Measurements from ENCODE around the gene TEX54.
"Not testable (repeated sequence)": the region's sequence is repeated elsewhere in the genome, so short reads cannot be mapped to it uniquely, and the experiment has no call there.

The TEX54 gene

DNA sequence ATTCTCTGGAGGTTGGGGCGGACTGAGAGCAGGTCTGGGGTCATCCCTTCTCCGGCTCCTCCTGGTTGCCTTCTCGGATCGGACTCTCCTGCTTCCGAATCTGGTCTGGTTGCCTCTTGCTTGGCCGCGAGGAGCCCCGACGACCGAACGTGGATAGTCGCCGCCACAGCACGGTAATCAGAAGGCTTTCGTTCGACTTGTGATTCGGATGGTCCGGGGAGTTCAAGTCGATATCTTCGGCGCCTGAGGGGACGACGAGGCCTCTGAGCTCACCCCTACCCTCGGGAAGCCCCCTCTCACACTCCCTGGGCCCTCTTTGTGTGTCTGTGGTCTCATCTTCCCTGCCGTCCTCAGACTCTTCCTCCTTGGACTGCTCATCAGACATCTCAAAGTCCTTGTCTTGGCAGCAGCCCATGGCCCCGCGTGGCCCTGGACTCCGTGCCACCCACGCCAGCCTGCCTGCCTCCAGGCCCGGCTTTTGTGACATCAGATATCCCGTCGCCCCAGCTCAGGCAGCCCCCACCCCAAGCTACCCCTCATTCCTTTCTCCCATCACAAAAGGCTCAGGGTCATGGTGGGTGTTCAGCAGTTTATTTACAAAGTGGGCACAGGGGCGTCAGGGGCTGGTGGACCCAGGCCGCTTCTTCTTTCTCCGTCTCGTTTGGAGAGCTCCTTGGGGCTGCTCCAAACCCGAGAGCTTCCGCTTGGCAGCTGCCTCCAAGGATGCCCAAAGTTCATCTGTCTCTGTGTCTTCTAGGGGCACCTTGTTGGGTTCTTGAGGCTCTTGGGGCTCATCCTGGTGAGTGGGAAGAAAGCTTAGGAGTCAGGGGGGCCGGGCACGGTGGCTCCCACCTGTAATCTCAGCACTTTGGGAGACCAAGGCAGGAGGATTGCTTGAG is at the start of gene TEX54:
TEX54 (minus strand) TSS at position 506 of the 899 bp plus-strand sequence.
- DNase-seq (ENCODE audit: low read depth): no peak

DNA sequence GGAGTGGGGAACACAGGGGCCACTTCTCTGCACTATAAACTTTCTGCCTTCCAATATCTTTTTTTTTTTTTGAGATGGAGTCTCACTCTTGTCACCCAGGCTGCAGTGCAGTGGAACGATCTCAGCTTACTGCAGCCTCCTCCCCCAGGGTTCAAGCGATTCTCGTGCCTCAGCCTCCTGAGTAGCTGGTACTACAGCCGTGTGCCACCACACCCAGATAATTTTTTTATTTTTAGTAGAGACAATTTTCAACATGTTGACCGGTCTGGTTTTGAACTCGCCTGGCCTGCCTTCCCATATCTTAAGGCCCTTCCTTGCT is 49.7 kb upstream of the TEX54 start:
- DNase-seq (ENCODE audit: low read depth): no peak

DNA sequence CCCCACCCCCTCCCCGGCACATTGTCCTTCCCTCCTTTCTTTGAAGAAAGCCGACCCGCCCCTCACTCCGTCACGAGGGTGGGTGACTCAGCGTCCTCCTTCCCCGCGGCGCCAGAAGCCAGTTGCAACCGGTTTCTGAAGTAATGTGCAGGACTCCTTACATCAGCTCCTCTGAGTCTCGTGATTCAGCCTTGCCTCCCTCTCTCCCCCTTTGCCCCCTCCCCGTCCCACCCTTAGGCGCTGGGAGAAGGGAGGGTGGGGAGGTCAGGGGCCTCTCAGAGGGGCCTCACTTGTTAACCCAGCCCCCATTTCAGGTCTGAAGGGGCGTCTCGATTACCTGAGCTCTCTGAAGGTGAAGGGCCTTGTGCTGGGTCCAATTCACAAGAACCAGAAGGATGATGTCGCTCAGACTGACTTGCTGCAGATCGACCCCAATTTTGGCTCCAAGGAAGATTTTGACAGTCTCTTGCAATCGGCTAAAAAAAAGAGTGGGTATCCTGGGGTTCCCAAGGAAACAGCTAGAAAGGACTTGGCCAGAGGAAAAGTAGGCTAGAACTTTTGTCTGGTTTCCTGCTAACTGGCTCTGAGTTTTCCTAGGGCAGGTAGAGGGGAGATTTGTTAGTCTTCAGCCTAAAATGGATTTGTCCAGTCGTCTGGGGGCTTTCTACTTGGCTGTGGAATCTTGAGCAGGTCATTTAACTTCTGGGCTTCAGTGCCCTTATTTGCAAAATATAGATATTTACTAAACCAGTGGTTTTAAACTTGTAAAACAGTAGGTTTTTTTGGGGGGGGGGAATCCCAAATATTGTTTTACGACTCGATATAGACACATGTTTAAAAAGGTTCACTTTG is 49.2 kb upstream of the TEX54 start:
- peak; percentile 90 for DNase-seq (ENCODE audit: low read depth)

- DNase-seq (ENCODE audit: low read depth): peak; percentile 67
Measured at GRCh38 chr11:62880803-62881578, 48.4 kb upstream of the TEX54 start, which contains the start of gene SLC3A2. TSS of gene SLC3A2 (plus strand) at chr11:62880896. CDS start at chr11:62881024, 128 bp downstream.

GRCh38 chr11:62880231-62880802 is 47.7 kb upstream of the TEX54 start:
- no peak for DNase-seq (ENCODE audit: low read depth)

DNA sequence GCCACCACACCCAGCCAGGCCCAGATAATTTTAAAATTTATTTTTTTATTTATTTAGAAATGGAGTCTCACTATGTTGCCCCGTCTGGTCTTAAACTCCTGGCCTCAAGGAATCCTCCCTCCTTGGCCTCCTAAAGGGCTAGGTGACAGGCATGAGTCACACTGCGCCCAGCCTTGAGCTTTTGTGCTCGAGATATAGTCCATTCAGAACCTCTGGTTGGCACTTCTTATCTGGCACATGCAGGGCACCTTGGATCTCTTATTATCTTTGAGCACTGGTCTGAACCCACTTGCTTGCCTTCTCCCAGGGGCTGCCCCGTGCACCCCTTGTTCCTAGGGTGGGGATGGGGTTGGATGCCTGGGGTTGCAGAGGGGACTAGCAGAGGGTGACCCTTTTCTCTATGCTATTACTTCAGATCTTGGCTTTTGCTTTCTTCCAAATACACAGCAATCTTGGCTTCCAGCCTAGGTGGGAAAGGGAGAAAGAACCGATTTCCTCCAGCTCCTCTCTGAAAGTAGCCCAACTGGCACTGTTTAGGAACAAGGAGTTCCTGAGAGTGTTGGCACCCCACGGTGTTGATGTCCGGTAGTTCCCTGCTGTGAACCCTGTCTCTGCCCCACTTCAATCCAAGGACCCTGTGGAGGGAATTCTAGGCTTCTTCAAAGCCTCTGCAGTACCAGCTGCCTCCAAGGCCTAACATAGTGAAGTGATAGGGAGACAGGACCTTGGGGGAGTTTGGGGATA is 46.8 kb upstream of the TEX54 start:
- no peak for DNase-seq (ENCODE audit: low read depth)

DNA sequence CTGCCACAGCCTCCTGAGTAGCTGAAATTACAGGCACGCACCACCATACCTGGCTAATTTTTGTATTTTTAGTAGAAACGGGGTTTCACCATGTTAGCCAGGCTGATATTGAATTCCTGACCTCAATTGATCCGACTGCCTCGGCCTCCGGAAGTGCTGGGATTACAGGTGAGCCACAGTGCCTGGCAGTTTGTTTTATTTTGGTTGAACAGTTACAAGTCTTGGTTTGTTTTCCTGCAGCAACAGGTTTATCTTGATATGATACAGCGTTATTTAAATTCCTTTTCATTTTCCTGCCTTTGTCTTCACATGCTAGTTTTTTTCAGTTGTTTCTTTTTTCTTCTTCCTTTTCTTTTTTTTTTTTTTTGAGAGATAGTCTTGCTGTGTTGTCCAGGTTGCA is 44.1 kb upstream of the TEX54 start:
- no peak for DNase-seq (ENCODE audit: low read depth)

DNA sequence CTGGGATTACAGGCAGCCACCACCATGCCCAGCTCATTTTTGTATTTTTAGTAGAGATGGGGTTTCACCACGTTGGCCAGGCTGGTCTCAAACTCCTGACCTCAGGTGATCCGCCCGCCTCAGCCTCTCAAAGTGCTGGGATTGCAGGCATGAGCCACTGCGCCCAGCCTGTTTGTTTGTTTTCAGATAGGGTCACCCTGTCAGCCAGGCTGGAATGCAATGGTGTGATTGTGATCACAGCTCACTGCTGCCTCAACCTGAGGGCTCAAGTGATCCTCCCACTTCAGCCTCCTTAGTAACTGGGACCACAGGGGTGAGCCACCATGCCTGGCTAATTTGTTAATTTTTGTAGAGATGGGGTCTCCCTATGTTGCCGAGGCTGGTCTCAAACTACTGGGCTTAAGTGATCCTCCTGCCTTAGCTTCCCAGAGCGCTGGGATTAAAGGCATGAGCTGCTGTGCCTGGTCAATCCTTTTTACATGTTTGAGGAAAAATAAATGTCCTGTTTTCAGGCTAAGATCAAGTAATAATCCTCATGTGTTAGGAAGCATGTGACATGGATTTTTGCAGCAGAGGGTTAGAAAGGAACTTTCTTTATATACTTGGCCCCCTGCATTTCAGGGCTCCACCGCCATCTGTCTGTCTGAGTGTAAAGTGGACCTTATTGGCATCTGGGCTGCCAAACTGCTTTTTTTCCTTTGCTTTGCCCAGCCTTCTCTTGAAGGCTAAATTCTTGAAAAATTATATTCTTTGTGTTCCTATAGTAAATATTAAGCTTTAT is 43.2 kb upstream of the TEX54 start:
- no peak for DNase-seq (ENCODE audit: low read depth)

GRCh38 chr11:62874851-62875250 is 42.2 kb upstream of the TEX54 start:
- no peak for DNase-seq (ENCODE audit: low read depth)

DNA sequence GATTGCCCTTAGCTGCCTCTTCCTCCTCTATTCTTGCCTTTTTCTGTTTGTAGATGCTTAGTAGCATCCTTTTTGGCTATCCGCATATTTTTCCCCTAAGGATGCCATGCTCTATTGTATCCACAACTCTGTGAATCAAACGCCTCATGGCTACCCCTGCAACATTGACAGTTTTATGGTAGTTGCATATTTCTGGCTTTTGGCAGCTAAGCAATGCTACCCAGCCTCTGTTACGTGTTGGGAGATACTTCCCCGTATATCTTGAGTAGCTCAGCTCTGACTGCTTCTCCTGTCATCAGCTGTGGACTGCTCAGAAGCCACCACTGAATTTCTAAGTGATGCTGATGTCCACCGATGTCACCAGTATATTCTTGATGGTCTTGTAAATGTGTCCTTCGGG is 33.0 kb upstream of the TEX54 start:
- DNase-seq (ENCODE audit: low read depth): no peak

DNA sequence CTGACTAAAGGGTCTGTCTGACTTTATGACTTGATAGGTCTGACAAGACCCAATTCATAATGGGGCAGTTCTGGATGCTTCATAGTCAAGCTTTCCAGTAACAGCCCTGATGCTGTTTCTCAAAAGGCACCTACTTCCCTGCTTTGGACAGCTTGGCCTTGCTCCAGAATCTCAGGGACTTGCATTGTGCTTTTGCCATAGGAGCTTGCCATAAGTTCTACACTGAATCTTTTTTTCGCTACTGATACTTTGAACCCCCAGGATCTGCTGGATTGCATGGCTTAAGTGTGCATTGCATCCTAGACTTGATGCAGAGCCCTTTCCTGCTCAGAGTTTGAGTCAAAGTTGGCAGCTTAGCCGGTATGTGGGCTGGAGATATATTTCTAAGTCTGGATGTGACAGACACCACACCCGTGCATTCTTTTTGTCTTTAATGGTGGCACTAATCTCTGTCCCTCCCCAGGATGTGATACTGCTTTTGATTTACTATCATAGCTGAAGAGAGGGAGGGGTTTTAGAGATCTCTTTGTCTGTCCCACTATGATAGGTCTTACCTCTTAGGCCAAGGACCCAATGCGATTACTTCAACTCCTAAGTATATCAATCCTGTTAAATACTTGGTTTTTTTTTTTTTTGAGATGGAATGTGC is 31.2 kb upstream of the TEX54 start:
- no peak for DNase-seq (ENCODE audit: low read depth)

DNA sequence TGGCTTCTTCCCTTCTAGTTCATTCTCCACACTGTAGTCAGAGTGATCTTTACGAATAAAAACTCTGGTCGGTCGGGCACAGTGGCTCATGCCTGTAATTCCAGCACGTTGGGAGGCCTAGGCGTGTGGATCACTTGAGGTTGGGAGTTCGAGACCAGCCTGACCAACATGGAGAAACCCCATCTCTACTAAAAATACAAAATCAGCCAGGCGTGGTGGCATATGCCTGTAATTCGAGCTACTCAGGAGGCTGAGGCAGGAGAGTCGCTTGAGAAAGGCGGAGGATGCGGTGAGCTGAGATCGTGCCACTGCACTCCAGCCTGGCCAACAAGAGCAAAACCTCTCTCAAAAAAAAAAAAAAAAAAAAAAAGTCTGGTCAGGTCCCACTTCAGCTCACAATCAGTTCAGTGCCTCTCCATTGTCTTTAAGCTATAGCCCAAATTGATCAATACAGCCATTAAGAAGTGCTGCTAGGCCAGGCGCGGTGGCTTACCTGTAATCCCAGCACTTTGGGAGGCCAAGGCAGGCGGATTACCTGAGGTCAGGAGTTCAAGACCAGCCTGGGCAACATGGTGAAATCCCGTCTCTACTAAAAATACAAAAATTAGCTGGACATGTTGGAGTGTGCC is 29.0 kb upstream of the TEX54 start:
- not testable (repeated sequence) for DNase-seq (ENCODE audit: low read depth)

DNA sequence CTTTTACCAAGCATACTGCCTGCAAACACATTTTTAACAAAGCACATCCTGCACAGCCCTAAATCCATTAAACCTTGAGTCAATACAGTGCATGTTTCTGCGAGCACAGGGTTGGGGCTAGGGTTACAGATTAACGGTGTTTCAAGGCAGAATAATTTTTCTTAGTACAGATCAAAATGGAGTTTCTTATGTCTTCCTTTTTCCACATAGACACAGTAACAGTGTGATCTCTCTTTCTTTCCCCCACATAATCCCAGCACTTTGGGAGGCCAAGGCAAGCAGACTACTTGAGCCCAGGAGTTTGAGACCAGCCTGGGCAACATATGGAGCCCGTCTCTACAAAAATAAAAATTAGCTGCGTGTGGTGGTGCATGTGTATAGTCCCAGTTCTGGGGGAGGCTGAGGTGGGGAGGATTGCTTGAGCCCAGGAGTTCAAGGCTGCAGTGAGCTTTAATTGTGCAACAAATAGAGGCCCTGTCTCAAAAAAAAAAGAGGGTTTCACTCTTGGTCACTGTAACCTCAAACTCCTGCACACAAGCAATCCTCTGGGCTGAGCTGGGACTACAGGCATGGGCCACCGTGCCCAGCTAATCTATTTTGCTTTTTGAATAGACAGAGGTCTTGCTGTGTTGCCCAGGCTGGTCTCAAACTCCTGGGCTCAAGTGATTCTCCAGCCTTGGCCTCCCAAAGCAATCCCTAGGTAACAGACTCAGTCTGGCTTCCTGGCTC is 28.4 kb upstream of the TEX54 start:
- no peak for DNase-seq (ENCODE audit: low read depth)

DNA sequence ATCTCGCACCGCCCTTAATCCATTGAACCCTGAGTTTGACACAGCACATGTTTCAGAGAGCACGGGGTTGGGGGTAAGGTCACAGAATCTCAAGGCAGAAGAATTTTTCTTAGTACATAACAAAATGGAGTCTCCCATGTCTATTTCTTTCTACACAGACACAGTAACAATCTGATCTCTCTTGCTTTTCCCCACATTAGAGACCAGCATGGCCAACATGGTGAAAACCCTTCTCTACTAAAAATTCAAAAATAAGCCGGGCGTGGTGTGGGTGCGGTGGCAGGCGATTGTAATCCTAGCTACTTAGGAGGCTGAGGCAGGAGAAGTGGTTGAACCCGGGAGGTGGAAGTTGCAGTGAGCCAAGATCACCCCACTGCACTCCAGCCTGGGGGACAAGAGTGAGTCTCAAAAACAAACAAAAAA is 26.7 kb upstream of the TEX54 start:
- not testable (repeated sequence) for DNase-seq (ENCODE audit: low read depth)

DNA sequence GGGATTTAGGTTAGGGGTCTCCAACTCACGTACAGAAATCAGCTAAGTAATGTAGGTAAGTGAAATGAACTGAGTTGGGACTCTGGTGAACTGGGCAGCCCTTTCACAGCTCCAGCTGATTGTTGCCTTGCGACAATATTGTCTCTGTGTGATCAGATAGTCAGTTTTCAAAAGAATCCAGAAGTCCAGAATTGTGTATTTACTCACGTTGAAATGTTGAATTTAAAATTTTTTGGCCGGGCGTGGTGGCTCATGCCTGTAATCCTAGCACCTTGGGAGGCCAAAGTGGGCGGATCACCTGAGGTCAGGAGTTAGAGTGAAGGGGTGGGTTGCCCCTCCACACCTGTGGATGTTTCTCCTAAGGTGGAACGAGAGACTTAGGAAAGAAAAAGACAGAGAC is 25.6 kb upstream of the TEX54 start:
- no peak for DNase-seq (ENCODE audit: low read depth)

- DNase-seq (ENCODE audit: low read depth): no peak
Measured at GRCh38 chr11:62857541-62857982, 24.9 kb upstream of the TEX54 start.

GRCh38 chr11:62856333-62856895 is 23.8 kb upstream of the TEX54 start:
- DNase-seq (ENCODE audit: low read depth): no peak

Measured in stimulated activated CD8-positive, alpha-beta memory T cell treated with anti-CD3 and anti-CD28 coated beads, Interleukin-7, amount 100 ng/mL, for 24 hours (primary cell).